Right lobe of liver (tissue), 6 donors: ENCODE results near the gene CENPP. TPM values are rescaled to one million over a fixed set of nuclear protein-coding genes. Genes with fewer than 3 reads are reported as not detected.
"Not testable (repeated sequence)": the region's sequence is repeated elsewhere in the genome, so short reads cannot be mapped to it uniquely, and the experiment has no call there.

Experiments used
- ATAC-seq, 4 donors: fragments of 200-7000 bp; cut with Tn5 transposase; one replicate each; pipeline ENCODE4 v1.9.1; 2020; ENCODE audit warnings: mild to moderate bottlenecking in 4 of 4, moderate library complexity in 4 of 4
- DNase-seq, 3 donors: peaks; one replicate each; pipeline ENCODE4 v3.0.0-alpha.2; 2020
- H3K27ac ChIP-seq, 3 donors: fragments of 200-600 bp; one replicate each; pipeline ENCODE4 v1.8.0; 2022
- H3K27me3 ChIP-seq, 2 donors: fragments of 200-600 bp; one replicate each; pipeline ENCODE4 v1.8.0; 2022
- H3K36me3 ChIP-seq, 4 donors: fragments of 200-600 bp; sonication (generic) in 1 of 4; one replicate each; pipeline versions ENCODE4 v1.5.1 to v1.8.0; 2017 to 2022; ENCODE audit warnings: control low read depth in 1 of 4
- H3K4me1 ChIP-seq, 4 donors: fragments of 200-600 bp; sonication (generic) in 1 of 4; one replicate each; pipeline versions ENCODE4 v1.5.1 to v1.8.0; 2017 to 2022; ENCODE audit warnings: control low read depth in 1 of 4
- H3K4me3 ChIP-seq, 3 donors: fragments of 200-600 bp; one replicate each; pipeline ENCODE4 v1.8.0; 2022
- H3K9me3 ChIP-seq, 4 donors: fragments of 200-600 bp; sonication (generic) in 1 of 4; one replicate each; pipeline versions ENCODE4 v1.5.1 to v1.8.0; 2017 to 2022; ENCODE audit warnings: control low read depth in 1 of 4
- POLR2A ChIP-seq: fragments of 450-650 bp; IDR thresholded peaks from one replicate; pipeline ENCODE4 v1.6.1; 2017; ENCODE audit warnings: antibody characterized with exemption, mild to moderate bottlenecking
- WGBS: methylation state at CpG from one replicate; pipeline ENCODE4 v1.1.6; 2018; ENCODE audit warnings: low coverage, low lambda C conversion rate; ENCODE audit not compliant: insufficient coverage; ENCODE audit errors: missing lambda C conversion rate; 5-methylcytosine and 5-hydroxymethylcytosine counted together
- intact Hi-C, 2 donors: fragments of 100-400 bp; cut with DNase I; formaldehyde crosslinking; loops; one replicate each; pipeline versions ENCODE4 v1.11.2 to v1.14.1; 2022
- total RNA-seq, 6 experiments: library from RNA; depleted of rRNA in 2 of 6; stranded (reverse); fragments of >200 nt in 2 of 6; fragmentation: NEBNext Ultra II Directional in 3 of 6; extraction: Animal tissue kit (Norgen Biotek cat#: 25700) in 3 of 6; gene quantifications; one replicate each; pipeline versions ENCODE4 v1.1.0 to v1.2.4, GENCODE V29; 2016 to 2023
- TF ChIP-seq, protein P1 (sequence below), 4 donors: fragments of 200-600 bp in 3 of 4; fragments of 450-650 bp in 1 of 4; IDR thresholded peaks; one replicate each; pipeline versions ENCODE4 v1.5.1 to v1.8.0; 2016 to 2022; ENCODE audit warnings: antibody characterized with exemption in 4 of 4, mild to moderate bottlenecking in 2 of 4
- donor health status: DM: no; HTN: yes; CAD: no.
- donor health status: DM: no; HTN: no; CAD: no.
- donor health status: DM: no; HTN: no; CAD: no.
- donor health status: DM: no; HTN: yes; CAD: no.
- donor health status: DM: no; HTN: yes; CAD: no.

Gene CENPP
- total RNA-seq, 6 experiments from 2014 or later = 1.0 to 3.7 (median 1.5) TPM

DNA sequence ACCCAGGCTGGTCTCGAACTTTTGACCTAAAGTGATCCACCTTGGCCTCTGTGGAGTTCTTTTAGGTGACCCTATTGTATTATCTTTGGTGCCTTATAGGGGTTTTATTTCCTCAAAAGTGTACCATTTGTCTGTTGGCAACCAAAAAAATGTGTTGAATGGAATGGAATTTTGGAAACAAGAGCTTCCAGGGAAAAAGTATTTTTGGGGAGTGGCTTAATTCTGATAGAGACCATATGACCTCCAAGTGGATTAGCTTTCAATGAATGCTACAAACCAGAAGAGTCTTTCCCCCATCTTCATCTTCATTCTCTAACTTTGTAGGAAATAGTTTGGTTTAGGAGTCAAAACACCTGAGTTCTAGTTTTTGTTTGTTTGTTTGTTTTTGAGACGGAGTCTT lies 82.1 kb downstream of the CENPP start:
- Histone ChIP-seq H3K4me1 (no peaks in the 10 kb centered on the region), H3K9me3 (no peaks in the 10 kb centered on the region), H3K36me3 (no peaks in the 10 kb centered on the region), H3K27ac (no peak overlapping the region), H3K4me3 (no peak overlapping the region), H3K27me3 (no peaks in the 10 kb centered on the region)
- DNase-seq (no peak), ATAC-seq (no peak)
- intact Hi-C loops = no loop called here
- no peak for TF ChIP-seq POLR2A
- TF ChIP-seq, protein P1, sequence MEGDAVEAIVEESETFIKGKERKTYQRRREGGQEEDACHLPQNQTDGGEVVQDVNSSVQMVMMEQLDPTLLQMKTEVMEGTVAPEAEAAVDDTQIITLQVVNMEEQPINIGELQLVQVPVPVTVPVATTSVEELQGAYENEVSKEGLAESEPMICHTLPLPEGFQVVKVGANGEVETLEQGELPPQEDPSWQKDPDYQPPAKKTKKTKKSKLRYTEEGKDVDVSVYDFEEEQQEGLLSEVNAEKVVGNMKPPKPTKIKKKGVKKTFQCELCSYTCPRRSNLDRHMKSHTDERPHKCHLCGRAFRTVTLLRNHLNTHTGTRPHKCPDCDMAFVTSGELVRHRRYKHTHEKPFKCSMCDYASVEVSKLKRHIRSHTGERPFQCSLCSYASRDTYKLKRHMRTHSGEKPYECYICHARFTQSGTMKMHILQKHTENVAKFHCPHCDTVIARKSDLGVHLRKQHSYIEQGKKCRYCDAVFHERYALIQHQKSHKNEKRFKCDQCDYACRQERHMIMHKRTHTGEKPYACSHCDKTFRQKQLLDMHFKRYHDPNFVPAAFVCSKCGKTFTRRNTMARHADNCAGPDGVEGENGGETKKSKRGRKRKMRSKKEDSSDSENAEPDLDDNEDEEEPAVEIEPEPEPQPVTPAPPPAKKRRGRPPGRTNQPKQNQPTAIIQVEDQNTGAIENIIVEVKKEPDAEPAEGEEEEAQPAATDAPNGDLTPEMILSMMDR (IDR thresholded peaks at IDR 0.05) = no peak
- WGBS = 85% methylated on average over 2 of the region's 2 CpGs

DNA sequence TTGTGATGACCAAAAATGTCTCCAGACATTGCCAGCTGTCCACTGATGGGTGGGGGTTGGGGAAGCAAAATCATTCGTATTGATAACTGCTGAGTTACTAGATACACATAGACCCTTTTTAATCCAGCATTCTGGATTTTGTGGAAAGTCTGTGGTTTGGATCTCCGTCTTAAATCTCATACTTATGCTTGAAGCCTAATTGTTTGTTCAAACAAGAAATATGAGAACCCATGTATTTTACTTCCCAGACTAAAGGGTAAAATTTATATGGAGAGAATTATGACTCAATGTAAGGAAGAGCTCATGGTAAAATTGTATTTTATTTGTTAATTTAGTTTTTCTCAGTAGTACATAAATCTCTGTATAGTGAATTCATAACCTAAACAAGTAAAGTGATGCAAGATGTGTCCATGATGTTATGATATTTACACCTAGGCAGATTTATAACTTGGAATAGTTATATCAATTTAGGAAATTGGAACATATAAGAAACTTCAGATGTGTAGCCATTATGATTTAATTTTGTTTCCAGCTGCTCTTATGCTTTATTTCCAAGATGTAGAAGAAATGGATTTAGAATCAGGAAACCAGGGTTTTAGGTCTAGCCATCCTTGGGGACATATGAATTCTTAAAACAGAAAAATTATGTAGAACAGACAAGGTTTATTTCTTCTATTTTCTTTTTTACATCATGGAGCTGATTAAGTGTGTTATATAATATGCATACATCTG lies 83.2 kb downstream of the CENPP start:
- no peaks in the 10 kb centered on the region for H3K4me1 ChIP-seq
- no peak overlapping the region for H3K4me3 ChIP-seq
- TF ChIP-seq POLR2A = no peak
- TF ChIP-seq, protein P1 (IDR thresholded peaks at IDR 0.05) = no peak
- intact Hi-C loops = no loop called here
- no peaks in the 10 kb centered on the region for H3K9me3 ChIP-seq
- ATAC-seq (no peak), DNase-seq (no peak)
- H3K27ac ChIP-seq = no peak overlapping the region
- WGBS = 94% methylated on average over 2 of the region's 2 CpGs
- no peaks in the 10 kb centered on the region for H3K27me3 ChIP-seq
- H3K36me3 ChIP-seq = no peaks in the 10 kb centered on the region

DNA sequence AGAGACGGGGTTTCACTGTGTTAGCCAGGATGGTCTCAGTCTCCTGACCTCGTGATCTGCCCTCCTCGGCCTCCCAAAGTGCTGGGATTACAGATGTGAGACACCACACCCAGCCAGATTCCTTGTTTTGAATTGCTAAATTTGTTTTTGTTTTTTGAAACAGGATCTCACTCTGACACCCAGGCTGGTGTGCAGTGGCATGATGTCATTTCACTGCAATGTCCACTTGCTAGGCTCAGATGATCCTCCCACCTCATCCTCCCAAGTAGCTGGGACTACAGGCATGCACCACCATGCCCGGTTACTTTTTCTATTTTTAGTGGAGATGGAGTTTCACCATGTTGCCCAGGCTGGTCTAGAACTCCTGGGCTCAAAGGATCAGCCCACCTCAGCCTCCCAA lies 85.4 kb downstream of the CENPP start:
- intact Hi-C loops = not testable (repeated sequence)
- WGBS = 94% methylated on average over 4 of the region's 4 CpGs
- peak in 1 of 4 donors; percentile 35 for ATAC-seq

DNA sequence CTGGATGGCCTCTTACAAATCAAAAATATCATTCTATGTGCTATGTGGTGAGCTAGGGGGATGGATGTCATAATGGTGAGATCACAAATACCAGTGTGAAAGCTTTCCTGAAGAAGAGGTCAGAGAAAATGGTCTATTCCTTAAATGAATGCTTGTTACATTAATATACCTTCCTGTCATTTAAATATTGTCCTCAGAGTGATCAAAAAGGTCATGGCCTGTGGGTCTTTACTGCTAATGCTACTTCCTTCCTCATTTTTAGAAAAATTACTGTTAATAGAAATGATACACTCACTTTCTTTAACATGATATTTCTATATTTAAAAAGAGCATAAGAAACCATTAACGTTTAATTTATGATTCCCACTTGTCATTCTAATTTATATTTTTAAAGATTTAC lies 88.8 kb downstream of the CENPP start:
- no peaks in the 10 kb centered on the region for H3K4me1 ChIP-seq
- DNase-seq (no peak), ATAC-seq (no peak)
- no peaks in the 10 kb centered on the region for H3K27me3 ChIP-seq
- H3K36me3 ChIP-seq = no peaks in the 10 kb centered on the region
- no peak for TF ChIP-seq POLR2A
- TF ChIP-seq, protein P1 (IDR thresholded peaks at IDR 0.05) = no peak
- WGBS = 44% methylated on average over 1 of the region's 1 CpG
- H3K27ac ChIP-seq = no peak overlapping the region
- no peaks in the 10 kb centered on the region for H3K9me3 ChIP-seq
- intact Hi-C loops = no loop called here
- H3K4me3 ChIP-seq = no peak overlapping the region

More for the DNA sequence above, 85.4 kb downstream of the CENPP start:
- not testable (repeated sequence) for H3K4me3 ChIP-seq, H3K27ac ChIP-seq, DNase-seq, H3K27me3 ChIP-seq, H3K4me1 ChIP-seq, H3K9me3 ChIP-seq, H3K36me3 ChIP-seq

DNA sequence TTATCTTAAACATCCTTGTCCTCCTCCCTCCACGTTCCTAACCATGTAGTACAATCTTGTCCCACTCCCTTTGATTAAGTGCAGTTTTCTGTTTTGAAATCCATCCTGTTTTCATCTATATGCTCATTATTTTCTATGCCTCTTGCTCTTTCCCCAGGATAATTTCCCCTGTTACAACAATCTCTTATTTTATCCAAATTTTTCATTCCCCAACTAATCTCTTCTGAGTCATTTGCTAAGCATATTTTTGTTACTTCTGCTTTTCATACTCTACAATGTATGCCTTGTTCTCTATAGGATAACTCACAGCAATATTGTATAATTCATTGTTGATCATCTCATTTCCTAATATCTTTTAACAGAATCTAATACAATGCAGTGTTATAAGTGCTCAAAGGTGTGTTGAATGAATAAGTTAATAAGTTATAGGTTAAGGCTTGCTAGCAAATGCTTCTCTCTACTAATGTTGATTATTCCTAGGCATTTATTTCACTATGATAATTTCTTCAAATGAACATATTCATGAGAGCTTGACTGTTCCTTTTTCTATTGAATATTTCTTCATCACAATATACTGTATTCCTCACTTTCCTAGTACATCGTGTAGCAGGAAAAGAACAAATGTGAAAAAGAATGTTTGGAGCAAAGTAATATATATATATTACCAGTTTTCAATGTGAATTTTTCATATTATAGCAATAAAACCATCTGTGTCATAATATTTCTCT lies 97.0 kb downstream of the CENPP start:
- ATAC-seq (no peak), DNase-seq (no peak)
- Histone ChIP-seq H3K27ac (no peak overlapping the region), H3K36me3 (no peaks in the 10 kb centered on the region), H3K4me3 (no peak overlapping the region), H3K4me1 (no peaks in the 10 kb centered on the region), H3K27me3 (no peaks in the 10 kb centered on the region), H3K9me3 (no peaks in the 10 kb centered on the region)
- no peak for TF ChIP-seq POLR2A
- TF ChIP-seq, protein P1 (IDR thresholded peaks at IDR 0.05) = no peak
- WGBS = 89% methylated on average over 1 of the region's 2 CpGs
- intact Hi-C loops = no loop called here
